Lower leg skin (tissue), 3 donors: ENCODE measurements around the gene KCNQ2.

ENCODE experiments used
- CTCF ChIP-seq, 3 donors: fragments of 450-650 bp; IDR thresholded peaks; one replicate each; pipeline ENCODE4 v1.5.1; 2016; ENCODE audit warnings: antibody characterized with exemption in 3 of 3, mild to moderate bottlenecking in 3 of 3, moderate library complexity in 2 of 3
- POLR2A ChIP-seq, 2 donors: fragments of 450-650 bp; IDR thresholded peaks; one replicate each; pipeline ENCODE4 v1.6.1; 2016 to 2017; ENCODE audit warnings: antibody characterized with exemption in 2 of 2, mild to moderate bottlenecking in 1 of 2, moderate library complexity in 1 of 2

GRCh38 chr20:63434599-63435378 lies 37.7 kb downstream of the KCNQ2 start:
- TF ChIP-seq POLR2A (IDR thresholded peaks at IDR 0.05), result no peak
- peak in 1 of 3 donors; percentile 61 for TF ChIP-seq CTCF (IDR thresholded peaks at IDR 0.05)
